ENCODE results near the gene SLC9A3.

The SLC9A3 gene

DNA sequence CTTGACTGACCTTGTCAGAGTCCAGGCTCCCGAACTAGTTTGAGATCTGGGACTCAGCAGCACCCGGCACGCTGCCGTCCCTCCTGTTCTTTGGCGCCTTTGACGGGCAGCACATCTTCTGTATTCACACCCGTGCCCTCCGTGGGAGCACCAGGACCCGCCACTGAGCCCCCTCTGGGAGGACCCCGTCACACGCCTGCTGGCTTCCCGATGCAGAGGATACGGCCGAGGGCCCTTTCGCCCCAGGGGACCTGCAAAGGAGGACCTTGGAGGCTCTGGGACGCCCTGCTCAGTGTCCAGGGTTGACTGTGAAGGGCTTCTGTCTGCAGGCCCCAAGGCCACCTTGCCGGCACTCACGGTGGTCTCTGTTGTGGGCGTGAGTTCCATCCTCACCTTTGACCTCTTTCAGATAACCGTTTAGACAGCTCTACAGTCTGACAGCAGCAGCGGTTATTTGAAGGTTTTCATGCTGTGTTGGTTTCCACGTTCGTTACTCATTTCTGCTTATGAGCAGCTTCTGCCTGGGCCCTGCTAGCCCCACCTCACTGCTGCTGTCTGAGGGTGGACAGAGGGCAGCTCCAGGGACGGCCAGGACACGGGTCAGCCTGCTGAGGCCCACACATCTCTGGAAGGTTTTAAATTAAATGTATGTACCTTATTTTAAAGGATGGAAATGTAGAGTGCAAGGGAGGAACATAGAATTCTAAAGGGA lies 93.9 kb downstream of the SLC9A3 start:
- DNase-seq (ENCODE audit: low read depth in 2 of 2) = no peak

DNA sequence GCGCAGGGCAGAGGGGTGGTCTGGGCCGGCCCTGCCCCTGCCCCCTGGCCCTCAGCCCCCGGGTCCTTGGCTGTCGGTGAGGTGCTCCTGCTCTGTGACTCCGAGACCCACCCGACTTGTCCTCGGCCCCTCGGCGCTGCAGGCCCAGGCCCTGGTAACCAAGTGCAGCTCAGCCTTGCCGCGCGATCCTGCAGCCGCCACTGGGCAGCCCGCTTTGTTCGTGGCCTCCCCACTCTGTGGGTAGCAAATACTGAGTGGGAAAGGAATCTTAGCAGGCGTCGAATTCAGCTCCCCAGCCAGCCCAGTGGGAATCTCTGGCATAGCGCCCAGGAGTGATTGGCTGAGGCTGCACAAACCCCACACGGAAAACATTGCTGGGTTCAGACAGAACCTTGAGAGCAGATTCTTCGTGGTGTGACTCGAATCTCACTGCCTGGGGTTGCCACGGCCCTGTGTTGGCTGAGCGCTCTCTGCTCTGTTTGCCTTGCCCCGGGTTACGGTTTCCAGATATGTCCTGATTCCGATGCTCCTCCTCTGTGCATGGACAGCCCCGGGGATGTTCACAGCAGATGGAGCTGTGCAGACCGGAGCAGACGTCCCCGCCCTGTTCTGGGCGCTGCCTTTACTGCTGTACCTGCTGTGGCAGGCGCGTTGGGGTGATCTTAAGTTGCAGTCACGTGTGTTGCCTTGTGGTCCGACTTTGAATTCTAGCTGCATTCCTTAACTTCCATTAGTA lies 94.6 kb downstream of the SLC9A3 start:
- DNase-seq (ENCODE audit: low read depth in 2 of 2) = peak; percentile 36 to 37

DNA sequence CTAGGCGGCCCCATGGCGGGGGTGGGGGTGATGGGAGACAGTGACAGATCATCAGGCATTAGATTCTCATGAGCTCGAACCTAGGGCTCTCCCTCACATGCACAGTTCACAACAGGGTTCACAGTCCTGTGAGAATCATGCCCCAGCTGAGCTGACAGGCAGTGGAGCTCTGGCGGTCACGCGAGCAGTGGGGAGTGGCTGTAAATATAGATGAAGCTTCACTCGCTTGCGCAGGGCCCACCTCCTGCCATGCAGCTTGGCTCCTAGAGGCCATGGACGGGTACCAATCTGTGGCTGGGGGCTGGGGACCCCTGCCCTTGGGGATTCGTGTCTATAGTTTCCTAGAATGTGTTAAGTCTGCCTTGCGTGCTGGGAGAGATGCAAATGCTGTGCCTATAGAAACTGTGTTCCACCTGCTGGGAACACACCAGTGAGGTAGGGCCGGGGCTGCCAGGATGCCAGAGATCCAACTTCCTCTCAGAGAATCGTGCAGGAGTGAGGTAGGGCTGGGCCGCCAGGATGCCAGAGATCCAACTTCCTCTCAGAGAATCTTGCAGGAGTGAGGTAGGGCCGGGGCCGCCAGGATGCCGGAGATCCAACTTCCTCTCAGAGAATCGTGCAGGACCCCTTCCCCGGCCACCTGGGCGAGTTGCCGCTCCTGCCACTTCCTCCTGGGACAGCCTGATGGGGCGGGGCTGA lies 95.3 kb downstream of the SLC9A3 start:
- DNase-seq (ENCODE audit: low read depth in 2 of 2) = no peak

DNA sequence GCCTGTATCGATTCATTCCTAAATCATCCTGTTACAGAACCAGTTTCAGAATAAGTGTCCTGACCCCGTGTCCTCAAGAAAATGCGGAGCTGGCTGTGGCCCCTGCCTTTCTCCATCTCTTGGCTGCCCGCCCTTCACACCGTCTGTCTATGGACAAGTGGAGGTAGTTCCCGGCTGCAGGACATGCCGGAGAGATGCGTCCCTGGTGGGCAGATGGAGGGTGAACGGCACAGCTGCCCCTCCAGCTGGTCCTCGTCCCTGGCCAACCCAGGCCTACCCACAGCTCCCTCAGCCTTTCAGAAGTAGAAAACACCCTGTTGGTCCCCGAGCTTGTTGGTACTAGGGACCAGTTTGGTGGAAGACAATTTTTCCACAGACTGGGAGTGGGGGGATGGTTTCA lies 96.0 kb downstream of the SLC9A3 start:
- no peak for DNase-seq (ENCODE audit: low read depth in 2 of 2)

DNA sequence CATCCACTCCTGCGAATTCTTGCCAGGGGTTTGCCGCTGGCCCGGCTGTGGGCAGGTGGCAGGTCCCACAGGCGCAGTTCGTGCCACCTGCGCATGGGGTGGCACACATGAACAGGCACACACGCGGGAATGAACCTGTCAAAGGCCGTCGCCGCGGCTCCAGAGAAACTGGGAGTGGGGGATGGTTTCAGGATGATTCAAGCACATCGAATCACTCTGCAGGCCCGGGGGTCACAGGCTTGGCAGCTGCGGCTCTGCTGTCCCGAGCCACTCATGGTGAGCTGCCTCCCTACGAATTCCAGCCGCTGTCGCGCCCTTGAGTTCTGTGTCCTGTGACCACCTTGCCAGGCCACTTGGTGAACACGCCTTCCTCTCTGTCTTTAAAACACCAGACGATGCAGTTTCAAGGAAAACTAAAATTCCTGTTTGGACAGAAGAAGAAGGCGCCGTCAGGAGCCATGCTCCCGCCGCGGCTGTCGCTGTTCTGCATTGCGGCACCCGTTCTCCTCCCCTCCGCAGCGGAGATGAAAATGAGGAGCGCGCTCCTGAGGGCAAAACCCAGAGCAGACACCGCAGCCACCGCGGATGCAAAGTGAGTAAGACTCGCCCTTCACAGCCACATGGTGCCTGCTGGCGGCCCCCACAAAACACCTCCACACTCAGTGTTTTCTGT lies 96.7 kb downstream of the SLC9A3 start:
- no peak for DNase-seq (ENCODE audit: low read depth in 2 of 2)

DNA sequence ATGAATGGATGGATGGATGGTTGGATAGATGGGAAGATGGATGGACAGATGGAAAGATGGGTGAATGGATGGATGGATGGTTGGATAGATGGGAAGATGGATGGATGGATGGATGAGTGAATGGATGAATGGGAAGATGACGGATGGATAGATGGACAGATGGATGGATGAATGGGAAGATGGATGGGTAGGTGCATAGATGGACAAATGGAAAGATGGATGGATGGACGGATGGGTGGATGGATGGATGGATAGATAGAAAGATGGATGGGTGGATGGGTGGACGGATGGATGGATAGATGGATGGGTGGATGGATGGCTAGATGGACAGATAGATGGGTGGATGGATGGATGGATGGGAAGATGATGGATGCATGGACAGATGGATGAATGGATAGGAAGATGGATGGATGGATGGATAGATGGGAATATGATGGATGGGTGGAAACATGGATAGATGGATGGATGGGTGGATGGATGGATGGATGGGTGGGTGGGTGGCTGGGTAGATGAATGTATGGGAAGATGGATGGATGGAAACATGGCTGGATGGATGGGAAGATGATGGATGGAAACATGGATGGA lies 97.8 kb downstream of the SLC9A3 start:
- no peak for DNase-seq (ENCODE audit: low read depth in 2 of 2)

DNA sequence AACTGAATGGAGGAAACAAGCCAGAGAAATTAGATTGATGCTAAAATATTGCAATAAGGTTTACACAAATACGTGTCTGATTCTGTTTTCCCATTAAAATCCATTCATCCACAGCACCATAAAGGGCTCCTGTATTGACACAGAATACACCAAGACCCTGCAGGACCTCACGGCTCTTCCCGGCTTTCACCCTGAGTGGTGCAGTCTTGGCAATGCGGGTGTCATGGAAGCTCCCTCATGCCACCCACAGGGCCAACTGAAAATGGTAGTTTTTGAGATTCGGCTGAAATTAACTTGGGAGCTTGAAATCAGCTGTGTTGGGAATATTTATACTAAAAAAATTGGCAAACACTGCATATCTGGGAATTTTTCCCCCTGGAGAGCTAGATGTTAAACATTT lies 98.5 kb downstream of the SLC9A3 start:
- DNase-seq (ENCODE audit: low read depth in 2 of 2) = no peak

DNA sequence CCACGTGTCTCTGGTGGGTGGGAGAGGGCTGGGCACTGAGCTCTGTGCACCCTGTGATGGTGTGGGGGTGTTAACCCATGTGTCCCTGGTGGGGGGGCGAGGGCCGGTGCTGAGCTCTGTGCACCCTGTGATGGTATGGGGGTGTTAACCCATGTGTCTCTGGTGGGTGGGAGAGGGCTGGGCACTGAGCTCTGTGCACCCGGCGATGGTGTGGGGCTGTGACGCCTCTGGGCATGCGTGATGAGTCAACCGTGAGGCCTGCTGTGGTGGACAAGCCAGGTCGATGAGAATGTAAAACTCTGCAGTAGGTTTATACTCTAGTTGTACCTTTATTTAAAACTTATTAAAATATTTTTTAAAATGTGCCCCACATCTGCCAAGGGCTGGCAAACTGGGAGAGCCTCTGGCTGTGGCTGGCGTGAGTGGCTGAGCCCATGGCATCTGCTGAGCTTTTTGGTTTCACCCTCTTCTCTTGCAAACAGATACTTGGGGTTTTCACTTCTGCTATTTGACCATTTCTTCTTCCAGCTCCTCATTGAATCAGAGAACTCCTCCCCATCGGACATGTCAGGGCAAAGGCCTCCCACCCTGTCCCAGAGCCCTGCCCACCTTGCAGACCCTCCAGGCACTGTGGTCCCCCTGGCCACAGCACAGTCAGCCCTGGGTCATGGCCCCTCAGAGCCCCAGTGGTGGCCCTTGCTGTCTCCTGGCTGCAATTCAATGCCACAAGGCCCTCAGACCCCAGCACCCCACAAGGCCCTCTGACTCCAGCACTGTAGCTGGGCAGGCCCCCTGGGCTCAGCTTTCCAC lies 99.7 kb downstream of the SLC9A3 start:
- DNase-seq (ENCODE audit: low read depth in 2 of 2) = no peak

DNA sequence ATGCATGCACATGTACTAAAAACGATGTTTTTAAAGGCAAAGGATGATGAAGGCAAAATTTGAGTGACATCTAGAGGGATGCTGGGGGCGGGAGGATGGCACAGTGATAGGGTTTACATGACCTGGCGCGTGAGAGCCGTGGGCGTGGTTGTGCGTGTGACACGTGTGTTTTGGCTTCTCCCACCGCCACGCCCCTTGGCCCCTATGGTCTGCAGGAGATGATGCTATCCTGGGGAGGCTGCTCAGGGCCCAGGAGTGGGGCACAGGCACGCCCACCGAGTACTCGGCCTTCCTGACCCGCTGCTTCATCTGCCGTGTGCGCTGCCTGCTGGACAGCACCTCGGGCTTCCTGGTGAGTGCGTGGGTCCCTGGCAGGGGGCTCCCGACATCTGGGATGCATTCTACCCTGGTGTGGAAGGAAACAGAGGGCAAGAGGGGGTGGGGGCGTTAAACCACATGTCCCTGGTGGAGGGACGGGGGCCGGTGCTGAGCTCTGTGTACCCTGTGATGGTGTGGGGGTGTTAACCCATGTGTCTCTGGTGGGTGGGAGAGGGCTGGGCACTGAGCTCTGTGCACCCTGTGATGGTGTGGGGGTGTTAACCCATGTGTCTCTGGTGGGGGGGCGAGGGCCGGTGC lies 100.5 kb downstream of the SLC9A3 start:
- no peak for DNase-seq (ENCODE audit: low read depth in 2 of 2)

DNA sequence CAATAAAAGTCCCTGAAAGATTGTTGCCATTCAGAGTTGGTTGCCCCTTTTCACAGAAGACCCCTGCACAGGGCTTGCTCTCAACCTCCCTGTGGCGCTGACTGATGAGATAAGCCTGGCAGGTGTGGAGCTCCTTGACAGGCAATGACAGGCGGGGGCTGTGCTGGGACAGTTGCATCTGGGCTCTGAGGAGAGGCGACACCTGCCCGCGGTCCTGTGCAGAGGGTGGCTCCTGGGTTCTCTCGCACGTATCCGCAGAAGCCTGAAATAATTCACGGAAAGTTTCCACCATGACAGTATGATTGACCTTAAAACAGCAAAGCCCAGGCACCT lies 101.0 kb downstream of the SLC9A3 start:
- no peak for DNase-seq (ENCODE audit: low read depth in 2 of 2)

DNA sequence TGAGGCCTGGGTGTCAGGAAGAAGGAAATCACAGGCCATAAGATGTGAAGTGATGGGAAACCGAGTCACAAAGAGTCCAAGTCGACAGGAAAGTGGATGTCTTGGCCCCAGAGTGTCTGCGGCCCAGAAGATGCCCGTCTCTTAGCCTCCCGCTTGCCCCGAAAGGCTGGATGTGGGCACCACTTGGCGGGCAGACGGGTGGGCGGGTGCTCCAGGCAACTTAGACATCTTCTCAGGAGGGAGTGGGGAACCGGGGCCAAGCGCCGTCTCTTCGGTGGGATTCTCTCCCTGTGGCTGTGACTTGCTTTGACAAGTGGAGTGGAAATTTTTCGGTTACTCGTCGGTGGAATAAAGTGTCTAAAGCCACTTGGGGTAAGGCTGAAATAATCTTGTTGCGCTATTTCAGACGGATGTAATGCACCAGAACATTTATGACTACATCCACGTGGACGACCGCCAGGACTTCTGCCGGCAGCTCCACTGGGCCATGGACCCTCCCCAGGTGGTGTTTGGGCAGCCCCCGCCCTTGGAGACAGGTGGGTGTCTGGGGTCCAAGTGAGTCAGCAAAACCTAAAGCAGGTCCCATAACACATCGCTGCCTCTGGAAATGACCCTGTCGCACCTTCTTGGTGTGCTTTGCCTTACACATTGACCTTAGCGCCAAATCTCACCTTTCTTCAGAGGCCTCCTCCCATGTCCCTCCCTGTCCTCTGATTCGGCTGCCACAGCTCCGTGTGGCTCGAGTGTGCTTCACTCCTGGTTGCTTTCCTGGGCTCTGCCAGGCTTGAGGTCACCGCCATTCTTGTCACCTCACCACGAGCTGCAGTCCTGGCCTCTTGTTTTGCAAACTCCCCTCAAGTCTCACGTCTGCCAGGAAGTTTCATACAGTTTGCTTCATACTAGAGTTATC lies 101.7 kb downstream of the SLC9A3 start:
- no peak for DNase-seq (ENCODE audit: low read depth in 2 of 2)

DNA sequence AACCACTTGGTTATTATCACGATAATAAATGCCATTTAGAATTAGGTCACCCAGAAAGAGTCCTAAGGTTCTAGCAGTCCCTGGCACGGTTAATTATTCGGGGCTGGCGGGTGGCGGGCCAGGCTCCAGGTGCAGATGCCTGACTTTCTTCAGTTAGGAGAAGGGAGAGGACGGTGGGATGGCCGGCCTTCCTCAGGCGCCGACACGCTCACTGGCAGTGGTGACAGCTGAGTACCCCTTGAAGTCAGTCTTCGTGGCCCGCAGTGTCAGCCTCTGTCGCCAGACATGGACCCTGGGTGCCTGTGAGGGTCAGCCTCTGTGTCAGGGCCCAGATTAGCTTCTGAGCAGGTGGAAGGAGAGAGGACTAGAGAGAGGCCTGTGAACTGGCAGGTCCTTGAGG lies 102.3 kb downstream of the SLC9A3 start:
- DNase-seq (ENCODE audit: low read depth in 2 of 2) = no peak

DNA sequence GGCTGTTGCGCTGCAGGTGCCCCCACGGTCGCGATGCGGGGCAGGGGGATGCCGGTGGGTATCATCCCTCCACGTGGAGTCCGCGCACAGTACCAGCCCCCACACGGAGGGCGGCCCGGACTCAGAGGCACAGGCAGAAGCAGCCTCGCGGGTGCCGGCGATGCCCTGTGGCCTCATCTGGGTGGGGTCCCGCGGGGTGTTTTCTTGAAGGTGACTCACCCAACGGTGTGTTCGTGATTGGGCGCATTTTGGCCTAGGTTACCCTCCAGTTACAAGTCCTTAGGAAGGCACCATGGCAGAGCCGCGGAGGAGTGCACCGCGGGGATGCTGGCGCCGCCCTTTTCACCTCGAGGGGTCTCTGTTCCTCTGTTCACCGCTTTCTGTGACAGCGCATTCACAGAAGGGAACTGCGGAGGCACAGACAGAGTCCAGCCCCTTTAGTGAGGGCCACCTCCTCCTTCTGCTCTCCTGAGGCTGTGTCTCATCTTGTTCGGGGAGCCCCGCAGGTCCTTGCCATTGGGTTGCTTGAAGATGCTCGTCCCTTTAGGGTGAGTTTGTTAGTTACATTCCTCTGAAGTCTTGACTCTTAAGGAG lies 102.9 kb downstream of the SLC9A3 start:
- no peak for DNase-seq (ENCODE audit: low read depth in 2 of 2)

DNA sequence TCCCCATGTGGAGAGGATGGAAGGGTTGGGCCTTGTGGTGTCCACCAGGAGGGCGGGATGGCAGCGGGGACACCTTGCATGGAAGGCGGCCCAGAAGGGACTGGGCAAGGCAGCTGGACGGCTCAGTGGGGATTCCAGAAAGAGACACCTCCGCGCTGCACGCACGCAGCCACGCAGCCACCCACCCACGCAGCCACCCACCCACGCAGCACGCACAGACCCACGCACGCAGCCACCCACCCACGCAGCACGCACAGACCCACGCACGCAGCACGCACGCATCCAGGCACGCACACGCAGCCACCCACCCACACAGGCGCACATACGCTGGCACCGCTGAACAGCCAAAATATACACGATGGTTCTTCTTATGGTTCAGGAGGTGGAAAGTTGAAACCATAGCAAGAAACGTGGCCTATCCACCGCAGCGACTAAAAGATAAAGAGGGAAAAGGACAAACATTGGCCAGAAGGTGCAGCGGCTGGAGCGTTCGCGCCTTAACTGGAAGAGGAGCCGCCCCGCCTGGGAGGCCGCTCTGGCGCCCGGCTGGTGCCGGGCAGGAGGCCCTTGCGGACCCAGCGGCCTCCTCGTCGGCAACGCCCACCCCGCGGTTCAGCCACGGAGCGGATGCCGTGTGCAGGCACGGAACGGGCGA lies 103.5 kb downstream of the SLC9A3 start:
- DNase-seq (ENCODE audit: low read depth in 2 of 2) = no peak
